Raji (cell line): Measurements from ENCODE around the gene C5AR2.

ENCODE experiments used
- POLR2A ChIP-seq: IDR thresholded peaks from 2 replicates; pipeline ENCODE4 v1.6.1; 2011; ENCODE audit warnings: low read depth, low read length, control low read depth; ENCODE audit not compliant: insufficient read depth

Gene C5AR2

DNA sequence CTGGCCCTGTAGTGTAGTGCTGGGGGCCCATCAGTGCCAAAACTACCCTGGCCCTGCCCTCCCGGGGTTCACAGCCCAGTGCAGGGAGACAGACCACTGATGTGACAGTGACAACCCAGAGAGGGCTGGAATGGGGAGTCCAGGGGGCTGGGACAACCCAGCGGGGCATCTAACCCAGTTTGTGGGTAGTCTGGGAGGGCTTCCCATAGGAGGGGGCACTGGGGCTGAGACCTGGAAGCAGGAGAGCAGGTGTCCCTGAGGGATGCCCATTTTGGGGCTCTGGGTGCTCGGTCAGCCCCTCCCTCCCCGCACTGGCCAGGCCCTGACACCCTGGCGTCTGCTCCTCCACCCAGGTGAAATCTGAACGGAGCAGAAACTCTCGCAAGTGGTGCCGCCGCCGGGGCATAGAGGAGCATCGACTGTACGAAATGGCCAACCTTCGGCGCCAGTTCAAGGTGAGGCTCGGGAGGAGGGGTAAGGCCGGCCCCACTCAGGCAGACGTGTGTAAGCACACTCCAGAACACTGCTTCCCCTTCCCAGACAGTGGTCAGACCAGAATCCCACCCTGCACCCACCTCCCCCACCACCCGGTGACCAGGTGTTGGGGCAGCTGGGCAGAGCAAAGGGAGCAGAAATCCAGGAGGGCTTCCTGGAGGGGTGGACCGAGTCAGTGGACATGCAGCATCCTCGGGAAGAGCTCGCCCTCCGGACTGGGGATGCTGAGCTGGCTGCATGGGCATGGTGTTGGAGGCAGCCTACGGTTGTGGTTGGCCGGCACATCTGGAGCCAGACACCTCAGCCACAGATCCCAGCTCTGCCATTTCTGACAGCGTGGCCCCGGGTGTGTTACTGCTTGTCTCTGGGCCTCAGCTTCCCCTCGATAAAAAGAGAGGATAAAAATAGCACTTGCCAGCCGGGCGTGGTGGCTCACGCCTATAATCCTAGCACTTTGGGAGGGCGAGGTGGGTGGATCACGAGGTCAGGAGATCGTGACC lies 41.6 kb downstream of the C5AR2 start:
- TF ChIP-seq POLR2A = no peak

DNA sequence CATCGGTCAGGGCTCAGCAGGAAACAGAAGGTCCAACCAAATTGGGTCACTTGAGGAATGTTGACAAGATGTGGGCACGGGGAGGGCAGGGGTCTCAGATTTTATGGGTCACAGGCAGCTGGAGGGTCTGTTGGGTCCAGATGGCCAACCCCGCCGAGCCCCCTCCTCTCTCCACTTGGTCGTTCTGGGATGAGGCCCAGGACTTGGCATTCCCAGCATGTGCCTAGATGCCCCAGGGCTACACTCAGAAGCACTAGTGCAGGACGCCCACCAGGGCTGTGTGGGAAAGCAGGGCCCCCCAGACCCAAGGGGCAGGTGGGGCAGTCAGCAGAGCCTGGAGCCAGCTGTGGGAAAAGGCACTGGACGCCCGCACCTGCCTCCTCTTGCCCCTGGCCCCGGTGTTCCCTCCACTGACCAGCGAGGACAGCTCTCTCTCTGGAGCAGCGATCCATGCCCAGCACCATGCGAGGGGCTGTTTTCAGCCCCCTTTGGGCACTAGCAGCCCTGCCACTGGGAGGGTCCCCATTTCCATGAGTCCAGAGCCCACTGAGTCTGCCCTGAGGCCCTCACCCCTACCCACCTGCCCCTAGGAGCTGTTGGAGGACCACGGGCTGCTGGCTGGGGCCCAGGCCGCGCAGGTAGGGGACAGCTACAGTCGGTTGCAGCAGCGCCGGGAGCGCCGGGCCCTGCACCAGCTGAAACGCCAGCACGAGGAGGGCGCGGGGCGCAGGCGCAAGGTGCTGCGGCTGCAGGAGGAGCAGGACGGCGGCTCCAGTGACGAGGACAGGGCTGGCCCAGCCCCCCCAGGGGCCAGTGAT lies 43.1 kb downstream of the C5AR2 start:
- no peak for TF ChIP-seq POLR2A

- TF ChIP-seq POLR2A = no peak
Measured at GRCh38 chr19:47375694-47376588, 44.0 kb downstream of the C5AR2 start.

GRCh38 chr19:47376589-47377144 lies 44.7 kb downstream of the C5AR2 start:
- no peak for TF ChIP-seq POLR2A

DNA sequence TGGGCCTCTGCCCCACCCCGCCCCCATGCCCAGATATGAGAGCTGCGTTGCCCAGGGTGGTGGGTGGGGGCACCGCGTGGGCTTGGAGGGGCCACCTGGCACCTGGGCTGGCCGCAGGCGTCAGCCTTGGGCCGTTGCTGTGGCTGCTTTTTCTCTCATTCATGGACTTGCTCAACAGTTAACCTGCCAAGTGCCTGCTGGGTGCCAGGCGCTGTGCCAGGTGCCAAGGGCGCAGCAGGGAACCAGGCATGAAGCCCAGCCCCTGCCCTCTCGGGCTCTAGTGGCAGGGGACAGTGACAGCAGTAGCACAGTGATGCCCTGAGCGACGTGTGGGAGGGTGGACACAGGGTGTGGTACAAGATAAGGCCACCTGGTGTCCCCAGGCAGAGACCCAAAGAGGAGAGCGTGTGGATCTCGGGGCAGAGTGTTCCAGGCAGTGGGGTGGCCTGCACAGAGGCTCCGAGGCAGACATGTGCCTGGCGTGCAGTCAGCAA lies 45.3 kb downstream of the C5AR2 start:
- no peak for TF ChIP-seq POLR2A

DNA sequence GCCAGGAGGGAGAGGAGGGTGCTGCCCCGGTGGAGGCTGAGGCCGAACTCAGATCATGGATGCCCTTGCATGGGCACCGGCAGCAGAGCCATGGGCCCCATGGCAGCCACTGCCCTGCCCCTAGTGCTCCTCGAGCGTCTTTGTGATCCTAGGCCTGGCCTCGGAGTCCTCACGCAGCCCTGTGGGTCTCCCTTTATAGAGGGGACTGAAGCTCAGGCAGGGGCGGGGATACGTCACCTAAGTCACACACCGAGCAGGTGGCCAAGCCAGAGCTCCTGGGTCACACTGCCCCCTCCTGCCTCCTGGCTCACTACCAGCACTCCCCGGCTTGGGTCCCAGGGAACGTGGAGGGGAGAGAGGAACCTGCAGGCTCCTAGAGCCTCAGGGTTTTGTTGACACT lies 45.8 kb downstream of the C5AR2 start:
- TF ChIP-seq POLR2A = no peak

DNA sequence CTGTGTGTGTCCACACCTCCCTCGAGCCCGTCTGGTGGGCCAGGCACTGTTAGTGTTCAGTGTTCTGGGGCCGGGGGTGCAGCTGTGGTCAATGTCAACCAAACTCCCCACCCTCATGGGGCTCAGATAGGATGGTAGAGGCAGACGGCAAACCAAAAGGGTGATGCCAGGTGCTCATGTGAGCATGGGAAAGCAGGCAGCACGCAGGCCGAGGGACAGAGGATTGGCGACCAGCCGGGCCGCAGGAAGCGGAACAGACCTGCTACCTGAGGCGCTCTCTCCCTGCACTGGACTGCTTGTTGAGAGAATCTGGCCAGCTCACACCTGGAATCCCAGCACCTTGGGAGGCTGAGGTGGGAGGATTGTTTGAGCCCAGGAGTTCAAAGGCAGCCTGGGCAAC lies 46.3 kb downstream of the C5AR2 start:
- no peak for TF ChIP-seq POLR2A

GRCh38 chr19:47379381-47379938 lies 47.5 kb downstream of the C5AR2 start:
- TF ChIP-seq POLR2A = no peak

DNA sequence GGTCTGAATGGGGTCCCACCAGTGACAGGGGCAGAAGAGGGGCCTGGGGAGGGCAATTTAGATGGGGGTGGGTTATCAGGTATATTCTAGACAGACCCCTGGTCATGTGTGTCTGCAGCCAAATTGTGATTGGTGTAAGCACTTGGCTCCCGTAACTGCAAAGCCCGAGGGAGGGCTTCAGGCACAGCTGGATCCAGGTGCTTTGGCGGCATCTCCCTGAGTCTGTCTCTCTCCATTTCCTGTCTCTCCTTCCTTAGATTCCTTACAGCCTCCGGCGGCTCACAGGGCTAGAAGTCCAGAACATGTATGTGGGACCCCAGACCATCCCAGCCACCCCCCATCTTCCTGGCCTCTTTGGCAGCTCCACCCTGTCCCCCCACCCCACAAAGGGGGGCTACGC lies 48.6 kb downstream of the C5AR2 start:
- TF ChIP-seq POLR2A = no peak

DNA sequence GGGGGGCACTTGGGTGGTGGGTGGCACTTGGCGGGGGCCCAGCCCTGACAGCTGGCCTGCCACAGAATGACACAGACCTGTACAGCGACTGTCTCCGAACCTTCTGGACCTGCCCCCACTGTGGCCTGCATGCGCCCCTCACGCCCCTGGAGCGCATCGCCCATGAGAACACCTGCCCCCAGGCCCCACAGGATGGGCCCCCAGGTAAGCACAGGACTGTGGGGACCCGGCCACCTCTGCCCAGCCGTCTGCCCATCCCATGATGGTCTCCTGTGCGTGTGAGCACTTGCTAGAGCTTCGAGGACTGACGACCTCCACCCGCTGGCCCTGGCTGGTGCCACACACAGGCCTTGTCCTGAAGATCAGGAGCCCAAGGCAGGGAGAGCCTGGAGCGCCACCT lies 49.1 kb downstream of the C5AR2 start:
- no peak for TF ChIP-seq POLR2A

DNA sequence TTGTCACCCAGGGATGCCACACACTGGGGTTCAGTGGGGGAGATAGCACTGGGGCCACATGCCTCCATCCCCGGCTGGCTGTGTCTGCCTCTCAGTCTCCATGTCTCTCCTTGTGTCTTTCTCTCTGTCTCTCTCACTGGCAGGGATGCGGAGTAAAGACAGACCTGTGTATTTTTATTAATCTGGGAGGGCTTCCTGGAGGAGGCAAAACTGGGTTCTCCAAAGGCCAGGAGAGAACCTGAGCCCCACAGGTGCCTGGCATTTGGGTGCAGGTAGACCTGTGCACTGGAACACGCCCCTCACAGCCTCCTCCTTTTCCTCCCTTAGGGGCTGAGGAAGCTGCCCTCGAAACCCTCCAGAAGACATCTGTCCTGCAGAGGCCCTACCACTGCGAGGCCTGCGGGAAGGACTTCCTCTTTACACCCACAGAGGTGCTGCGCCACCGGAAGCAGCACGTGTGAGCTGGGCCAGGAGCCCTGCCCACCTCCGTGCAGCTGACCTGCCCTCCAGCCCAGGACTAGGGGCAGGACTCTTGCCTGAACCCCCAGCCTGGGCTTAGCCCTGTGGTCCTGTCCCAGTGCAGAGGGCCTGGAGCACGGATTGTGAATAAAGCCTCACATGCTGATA lies 49.8 kb downstream of the C5AR2 start:
- TF ChIP-seq POLR2A = no peak

DNA sequence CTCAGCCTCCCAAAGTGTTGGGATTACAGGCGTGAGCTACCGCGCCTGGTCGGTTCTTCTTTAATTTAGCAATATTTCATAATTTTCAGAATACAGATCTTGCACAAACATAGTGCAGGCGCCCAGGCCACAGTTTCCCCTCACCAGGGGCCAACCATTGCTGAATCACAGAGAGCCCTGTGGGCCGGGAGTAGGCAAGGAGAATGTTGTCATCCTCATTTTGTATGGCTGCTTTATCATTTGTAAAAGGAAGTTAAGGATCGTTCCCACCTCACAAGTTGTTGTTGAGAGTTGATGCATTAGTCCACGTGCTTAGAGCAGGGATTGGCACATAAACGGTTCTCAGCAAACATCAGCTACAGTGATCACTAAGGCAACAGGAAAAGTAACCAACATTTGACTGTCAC lies 57.2 kb downstream of the C5AR2 start:
- no peak for TF ChIP-seq POLR2A

GRCh38 chr19:47390533-47391488 lies 58.8 kb downstream of the C5AR2 start:
- TF ChIP-seq POLR2A = no peak
